Measurements from ENCODE around the gene HES6. TPM values are rescaled to one million over a fixed set of nuclear protein-coding genes. Genes with fewer than 3 reads are reported as not detected.

HES6 gene
- total and polyA plus RNA-seq, 2 of the 8 experiments (the other 6 are each of a cell fraction or from before 2014, with no cell fraction given), result 32.6 to 36.3 TPM

- TF ChIP-seq RBBP5 (IDR thresholded peaks at IDR 0.05; ENCODE audit: borderline replicate concordance, low read depth, low read length), result no peak
- no peak for TF ChIP-seq TCF12 (IDR thresholded peaks at IDR 0.05; ENCODE audit: low read depth, low read length)
- no peak for TF ChIP-seq ATF3 (IDR thresholded peaks at IDR 0.05; ENCODE audit: insufficient read depth, low read depth, low read length)
- no peak for TF ChIP-seq KDM4A (IDR thresholded peaks at IDR 0.05; ENCODE audit: low read depth, low read length, severe bottlenecking)
- no peak for TF ChIP-seq ASH2L (IDR thresholded peaks at IDR 0.05; ENCODE audit: low read length)
- TF ChIP-seq SUZ12 (IDR thresholded peaks at IDR 0.05; ENCODE audit: low read length), result no peak
- TF ChIP-seq SIX5 (IDR thresholded peaks at IDR 0.05; ENCODE audit: low read depth, low read length), result no peak
- TF ChIP-seq FOSL1 (IDR thresholded peaks at IDR 0.05; ENCODE audit: insufficient read depth, low read depth, low read length), result no peak
- no peak for TF ChIP-seq ATF2 (IDR thresholded peaks at IDR 0.05; ENCODE audit: low read length)
- TF ChIP-seq TEAD4 (IDR thresholded peaks at IDR 0.05; ENCODE audit: low read depth, low read length), result no peak
- TF ChIP-seq BACH1 (IDR thresholded peaks at IDR 0.05; ENCODE audit: low read length), result no peak
Observed at GRCh38 chr2:238216651-238217184, 23.1 kb downstream of the HES6 start (continued).
